22Rv1 (cell line): ENCODE results near the gene MAGEA11.

Experiments
- ZFX ChIP-seq: fragments of 450-650 bp; IDR thresholded peaks from 2 replicates; pipeline ENCODE4 v1.6.1; 2017; ENCODE audit warnings: antibody characterized with exemption, borderline replicate concordance
- TF ChIP-seq, protein P1 (sequence below): fragments of 450-650 bp; IDR thresholded peaks from 2 replicates; pipeline ENCODE4 v1.5.1; 2017; ENCODE audit warnings: mild to moderate bottlenecking

DNA sequence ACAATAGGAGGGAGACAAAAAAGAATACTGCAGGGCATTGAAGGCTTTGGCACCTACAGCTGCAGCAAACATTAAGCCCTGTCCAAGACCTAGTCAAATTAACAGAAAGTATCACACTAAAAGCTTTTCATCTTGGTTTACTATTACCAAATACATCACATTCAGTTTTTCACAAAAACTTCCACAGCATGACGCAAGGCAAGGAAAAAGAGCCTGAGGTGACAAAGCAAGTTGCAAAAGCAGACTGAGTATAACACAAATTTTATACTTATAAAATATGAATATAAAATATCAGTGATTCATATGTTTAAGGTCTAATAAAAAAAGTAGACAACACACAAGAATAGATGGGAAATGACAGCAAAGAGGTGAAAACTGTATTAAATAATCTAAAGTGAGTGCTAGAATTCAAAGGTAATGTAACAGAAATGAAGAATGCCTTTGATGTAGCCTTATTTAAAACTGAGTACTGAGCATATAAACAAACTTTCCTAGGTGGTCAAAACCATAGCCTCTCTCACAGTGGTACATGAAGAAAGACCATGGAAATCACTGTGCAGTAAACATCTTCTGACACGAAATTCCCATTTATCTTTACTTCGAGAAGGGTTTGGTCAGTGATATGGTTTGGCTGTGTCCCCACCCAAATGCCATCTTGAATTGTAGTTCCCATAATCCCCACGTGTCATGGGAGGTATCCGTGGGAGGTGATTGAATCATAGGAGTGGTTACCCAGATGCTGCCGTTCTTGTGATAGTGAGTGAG, 27.7 kb upstream of the MAGEA11 start:
- TF ChIP-seq, protein P1, sequence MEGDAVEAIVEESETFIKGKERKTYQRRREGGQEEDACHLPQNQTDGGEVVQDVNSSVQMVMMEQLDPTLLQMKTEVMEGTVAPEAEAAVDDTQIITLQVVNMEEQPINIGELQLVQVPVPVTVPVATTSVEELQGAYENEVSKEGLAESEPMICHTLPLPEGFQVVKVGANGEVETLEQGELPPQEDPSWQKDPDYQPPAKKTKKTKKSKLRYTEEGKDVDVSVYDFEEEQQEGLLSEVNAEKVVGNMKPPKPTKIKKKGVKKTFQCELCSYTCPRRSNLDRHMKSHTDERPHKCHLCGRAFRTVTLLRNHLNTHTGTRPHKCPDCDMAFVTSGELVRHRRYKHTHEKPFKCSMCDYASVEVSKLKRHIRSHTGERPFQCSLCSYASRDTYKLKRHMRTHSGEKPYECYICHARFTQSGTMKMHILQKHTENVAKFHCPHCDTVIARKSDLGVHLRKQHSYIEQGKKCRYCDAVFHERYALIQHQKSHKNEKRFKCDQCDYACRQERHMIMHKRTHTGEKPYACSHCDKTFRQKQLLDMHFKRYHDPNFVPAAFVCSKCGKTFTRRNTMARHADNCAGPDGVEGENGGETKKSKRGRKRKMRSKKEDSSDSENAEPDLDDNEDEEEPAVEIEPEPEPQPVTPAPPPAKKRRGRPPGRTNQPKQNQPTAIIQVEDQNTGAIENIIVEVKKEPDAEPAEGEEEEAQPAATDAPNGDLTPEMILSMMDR: no peak
- TF ChIP-seq ZFX: no peak
